Panc1 (cell line): ENCODE data around the gene NELL2.

Source experiments
- POLR2AphosphoS5 ChIP-seq: IDR thresholded peaks from 2 replicates; pipeline ENCODE4 v1.6.1; 2012; ENCODE audit warnings: mild to moderate bottlenecking, low read depth, low read length, moderate library complexity
- SIN3A ChIP-seq: IDR thresholded peaks from 2 replicates; pipeline ENCODE4 v1.6.1; 2012; ENCODE audit warnings: low read depth, mild to moderate bottlenecking, low read length, moderate library complexity, borderline replicate concordance; ENCODE audit not compliant: insufficient read depth
- TCF7L2 ChIP-seq: IDR thresholded peaks from 2 replicates; pipeline ENCODE4 v1.6.1; 2011; ENCODE audit warnings: mild to moderate bottlenecking, low read depth, low read length, inconsistent platforms
- TF ChIP-seq, protein P1 (sequence below): fragments of 450-650 bp; IDR thresholded peaks from 2 replicates; pipeline ENCODE4 v1.5.1; 2017; ENCODE audit warnings: mild to moderate bottlenecking
- TF ChIP-seq, protein P2 (sequence below), 2 experiments: IDR thresholded peaks; 2 replicates each; pipeline ENCODE4 v1.6.1; 2011 to 2012; ENCODE audit warnings: low read depth in 2 of 2, control low read depth in 1 of 2, low read length in 1 of 2, mild to moderate bottlenecking in 1 of 2, moderate library complexity in 1 of 2; ENCODE audit not compliant: insufficient read depth in 1 of 2

DNA sequence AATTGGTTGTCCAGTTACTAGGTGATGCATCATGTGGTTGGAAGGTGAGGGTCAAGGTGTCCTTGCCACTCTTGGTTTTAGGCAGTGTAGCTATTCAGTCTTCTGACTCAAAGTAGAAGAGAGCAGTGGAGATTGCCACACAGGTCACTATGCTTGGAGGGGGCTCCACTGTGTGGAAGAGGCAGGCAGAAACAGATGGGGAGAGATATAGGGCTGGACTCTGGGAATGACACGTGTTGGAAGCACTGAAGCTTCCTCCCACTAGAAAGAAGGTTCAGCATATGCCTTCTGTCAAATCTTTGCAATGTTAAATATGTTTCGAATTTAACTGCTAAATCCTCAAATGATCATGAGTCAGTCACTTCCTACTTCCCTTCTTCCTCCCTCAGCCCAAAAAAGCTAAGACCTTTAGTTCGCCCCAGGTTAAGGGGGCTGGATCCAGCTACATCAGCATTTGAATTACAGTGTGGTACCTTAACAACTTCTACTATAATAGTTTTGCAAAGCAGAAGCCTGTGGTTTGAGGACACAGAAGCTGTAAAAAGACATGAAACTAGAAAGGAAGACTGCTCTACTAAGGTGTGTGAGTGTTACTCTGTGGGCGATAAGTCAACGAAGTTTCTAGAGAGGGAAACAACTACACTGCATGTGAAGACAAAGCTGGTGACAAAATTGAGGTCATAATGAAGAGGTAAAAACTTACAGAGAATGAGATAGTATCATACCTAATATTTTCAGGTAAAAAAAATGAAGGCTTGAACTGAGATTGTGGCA, 228.0 kb downstream of the NELL2 start:
- TF ChIP-seq, protein P1, sequence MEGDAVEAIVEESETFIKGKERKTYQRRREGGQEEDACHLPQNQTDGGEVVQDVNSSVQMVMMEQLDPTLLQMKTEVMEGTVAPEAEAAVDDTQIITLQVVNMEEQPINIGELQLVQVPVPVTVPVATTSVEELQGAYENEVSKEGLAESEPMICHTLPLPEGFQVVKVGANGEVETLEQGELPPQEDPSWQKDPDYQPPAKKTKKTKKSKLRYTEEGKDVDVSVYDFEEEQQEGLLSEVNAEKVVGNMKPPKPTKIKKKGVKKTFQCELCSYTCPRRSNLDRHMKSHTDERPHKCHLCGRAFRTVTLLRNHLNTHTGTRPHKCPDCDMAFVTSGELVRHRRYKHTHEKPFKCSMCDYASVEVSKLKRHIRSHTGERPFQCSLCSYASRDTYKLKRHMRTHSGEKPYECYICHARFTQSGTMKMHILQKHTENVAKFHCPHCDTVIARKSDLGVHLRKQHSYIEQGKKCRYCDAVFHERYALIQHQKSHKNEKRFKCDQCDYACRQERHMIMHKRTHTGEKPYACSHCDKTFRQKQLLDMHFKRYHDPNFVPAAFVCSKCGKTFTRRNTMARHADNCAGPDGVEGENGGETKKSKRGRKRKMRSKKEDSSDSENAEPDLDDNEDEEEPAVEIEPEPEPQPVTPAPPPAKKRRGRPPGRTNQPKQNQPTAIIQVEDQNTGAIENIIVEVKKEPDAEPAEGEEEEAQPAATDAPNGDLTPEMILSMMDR = no peak
- TF ChIP-seq POLR2AphosphoS5 = no peak
- TF ChIP-seq, protein P2, sequence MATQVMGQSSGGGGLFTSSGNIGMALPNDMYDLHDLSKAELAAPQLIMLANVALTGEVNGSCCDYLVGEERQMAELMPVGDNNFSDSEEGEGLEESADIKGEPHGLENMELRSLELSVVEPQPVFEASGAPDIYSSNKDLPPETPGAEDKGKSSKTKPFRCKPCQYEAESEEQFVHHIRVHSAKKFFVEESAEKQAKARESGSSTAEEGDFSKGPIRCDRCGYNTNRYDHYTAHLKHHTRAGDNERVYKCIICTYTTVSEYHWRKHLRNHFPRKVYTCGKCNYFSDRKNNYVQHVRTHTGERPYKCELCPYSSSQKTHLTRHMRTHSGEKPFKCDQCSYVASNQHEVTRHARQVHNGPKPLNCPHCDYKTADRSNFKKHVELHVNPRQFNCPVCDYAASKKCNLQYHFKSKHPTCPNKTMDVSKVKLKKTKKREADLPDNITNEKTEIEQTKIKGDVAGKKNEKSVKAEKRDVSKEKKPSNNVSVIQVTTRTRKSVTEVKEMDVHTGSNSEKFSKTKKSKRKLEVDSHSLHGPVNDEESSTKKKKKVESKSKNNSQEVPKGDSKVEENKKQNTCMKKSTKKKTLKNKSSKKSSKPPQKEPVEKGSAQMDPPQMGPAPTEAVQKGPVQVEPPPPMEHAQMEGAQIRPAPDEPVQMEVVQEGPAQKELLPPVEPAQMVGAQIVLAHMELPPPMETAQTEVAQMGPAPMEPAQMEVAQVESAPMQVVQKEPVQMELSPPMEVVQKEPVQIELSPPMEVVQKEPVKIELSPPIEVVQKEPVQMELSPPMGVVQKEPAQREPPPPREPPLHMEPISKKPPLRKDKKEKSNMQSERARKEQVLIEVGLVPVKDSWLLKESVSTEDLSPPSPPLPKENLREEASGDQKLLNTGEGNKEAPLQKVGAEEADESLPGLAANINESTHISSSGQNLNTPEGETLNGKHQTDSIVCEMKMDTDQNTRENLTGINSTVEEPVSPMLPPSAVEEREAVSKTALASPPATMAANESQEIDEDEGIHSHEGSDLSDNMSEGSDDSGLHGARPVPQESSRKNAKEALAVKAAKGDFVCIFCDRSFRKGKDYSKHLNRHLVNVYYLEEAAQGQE (IDR thresholded peaks at IDR 0.05; ENCODE audit: insufficient read depth in 1 of 2, low read depth in 2 of 2, low read length in 1 of 2) = no peak
- TF ChIP-seq TCF7L2 = no peak
- no peak for TF ChIP-seq SIN3A
